ENCODE results near the gene ZDHHC14.

DNA sequence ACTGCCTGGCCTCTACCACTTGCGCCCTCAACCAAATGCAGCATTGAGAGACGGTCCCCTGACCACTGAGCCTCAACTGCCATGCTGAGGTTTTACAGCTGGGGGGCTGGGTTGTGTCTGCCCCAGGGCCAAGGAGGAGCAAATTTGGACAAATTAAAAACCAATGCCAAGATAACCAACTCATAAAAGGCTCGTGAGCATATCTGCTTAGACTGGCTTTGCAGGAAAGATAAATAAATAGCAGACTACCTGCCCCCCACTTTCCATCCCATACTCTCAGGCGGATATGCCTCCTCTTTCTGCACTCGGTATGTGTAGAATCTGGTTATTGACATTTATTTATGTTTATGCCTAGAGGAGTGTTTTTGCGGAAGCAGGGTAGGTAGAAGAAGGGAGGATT, 76.8 kb downstream of the ZDHHC14 start:
- TF ChIP-seq POLR2AphosphoS5 (IDR thresholded peaks at IDR 0.05) = no peak
- TF ChIP-seq, protein P1, sequence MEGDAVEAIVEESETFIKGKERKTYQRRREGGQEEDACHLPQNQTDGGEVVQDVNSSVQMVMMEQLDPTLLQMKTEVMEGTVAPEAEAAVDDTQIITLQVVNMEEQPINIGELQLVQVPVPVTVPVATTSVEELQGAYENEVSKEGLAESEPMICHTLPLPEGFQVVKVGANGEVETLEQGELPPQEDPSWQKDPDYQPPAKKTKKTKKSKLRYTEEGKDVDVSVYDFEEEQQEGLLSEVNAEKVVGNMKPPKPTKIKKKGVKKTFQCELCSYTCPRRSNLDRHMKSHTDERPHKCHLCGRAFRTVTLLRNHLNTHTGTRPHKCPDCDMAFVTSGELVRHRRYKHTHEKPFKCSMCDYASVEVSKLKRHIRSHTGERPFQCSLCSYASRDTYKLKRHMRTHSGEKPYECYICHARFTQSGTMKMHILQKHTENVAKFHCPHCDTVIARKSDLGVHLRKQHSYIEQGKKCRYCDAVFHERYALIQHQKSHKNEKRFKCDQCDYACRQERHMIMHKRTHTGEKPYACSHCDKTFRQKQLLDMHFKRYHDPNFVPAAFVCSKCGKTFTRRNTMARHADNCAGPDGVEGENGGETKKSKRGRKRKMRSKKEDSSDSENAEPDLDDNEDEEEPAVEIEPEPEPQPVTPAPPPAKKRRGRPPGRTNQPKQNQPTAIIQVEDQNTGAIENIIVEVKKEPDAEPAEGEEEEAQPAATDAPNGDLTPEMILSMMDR (IDR thresholded peaks at IDR 0.05) = no peak
- no peak for TF ChIP-seq POLR2A (IDR thresholded peaks at IDR 0.05)
